ENCODE measurements around the gene COQ7. TPM values are rescaled to one million over a fixed set of nuclear protein-coding genes. Genes with fewer than 3 reads are reported as not detected.

Gene COQ7
- polyA plus RNA-seq (2013, experiment 1 of 2): 14.2 TPM
- 14.4 TPM for polyA plus RNA-seq (2013, experiment 2 of 2)

DNA sequence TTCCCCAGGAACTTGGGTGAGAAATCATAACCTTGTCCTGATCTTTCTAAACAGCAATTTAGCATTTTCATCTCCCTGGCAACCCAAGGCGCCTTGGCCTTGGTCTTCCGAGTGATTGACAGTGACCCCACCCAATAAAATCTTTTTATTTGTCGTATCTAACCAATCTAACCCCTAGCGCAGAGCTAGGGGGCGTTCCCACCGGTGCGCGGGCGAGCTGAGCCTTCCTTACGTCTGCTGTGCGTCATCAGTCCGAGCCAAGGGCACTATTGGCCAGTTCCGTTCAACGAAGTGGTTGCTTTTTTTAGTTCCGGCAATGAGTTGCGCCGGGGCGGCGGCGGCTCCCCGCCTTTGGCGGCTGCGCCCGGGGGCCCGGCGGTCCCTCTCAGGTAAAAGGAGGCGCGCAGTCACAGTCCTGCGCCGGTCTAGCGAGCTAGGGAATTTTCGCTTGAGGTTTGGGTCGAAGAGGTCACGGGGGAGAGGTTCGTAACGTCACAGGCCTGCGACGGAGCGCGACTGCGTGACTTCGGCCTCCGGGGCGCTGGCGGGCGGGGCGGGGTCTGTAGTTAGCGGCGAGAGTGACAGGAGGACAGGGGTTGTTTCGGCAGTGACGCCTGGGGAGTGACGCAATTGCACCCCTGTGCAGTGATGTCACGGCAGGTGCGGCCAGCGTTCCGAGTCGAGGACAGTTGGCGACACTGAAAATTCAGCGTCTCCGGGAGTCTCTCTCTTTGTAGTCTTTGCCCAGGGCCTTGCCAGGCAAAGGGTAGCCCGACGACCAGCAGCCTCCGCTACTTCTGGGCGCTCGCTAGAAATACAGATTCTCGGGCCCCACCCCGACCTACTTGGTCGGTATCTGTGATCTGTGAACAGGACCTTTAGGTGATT is at the start of gene COQ7:
Gene COQ7, plus strand, starts transcription at position 266 of the 888 bp plus-strand sequence. Its CDS starts 51 bp downstream, at position 317.
- Histone ChIP-seq H3K14ac (ENCODE audit: low read length) (no peak within 1 kb of the TSS), H2BK12ac (ENCODE audit: low read length) (no peak within 1 kb of the TSS)
- WGBS, 2 donors (ENCODE audit: extremely low coverage in 2 of 2, insufficient read length in 2 of 2, insufficient replicate concordance in 1 of 2): no CpG with 5 or more reads among the region's 68 CpGs

DNA sequence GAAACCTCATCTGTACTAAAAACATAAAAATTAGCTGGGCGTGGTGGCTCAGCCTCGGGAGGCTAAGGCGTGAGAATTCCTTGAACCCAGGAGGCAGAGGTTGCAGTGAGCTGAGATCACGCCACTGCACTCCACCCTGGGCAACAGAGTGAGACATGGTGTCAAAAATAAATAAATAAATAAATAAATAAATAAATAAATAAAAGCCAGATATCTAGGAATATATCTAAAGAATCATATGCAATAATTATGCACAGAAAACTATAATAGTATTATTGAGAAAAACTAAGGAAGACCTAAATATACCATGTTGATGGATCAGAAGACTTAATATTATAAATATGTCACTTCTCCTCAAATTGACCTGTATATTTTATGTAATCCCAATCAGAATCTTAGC is 46.7 kb upstream of the COQ7 start:
- no peak overlapping the region for H3K23ac ChIP-seq (ENCODE audit: low read depth, low read length, poor library complexity)
- no peaks in the 10 kb centered on the region for H3K27me3 ChIP-seq (ENCODE audit: control insufficient read depth in 3 of 3, insufficient read depth in 3 of 3, low read depth in 1 of 3, low read length in 3 of 3)
- no peak overlapping the region for H4K91ac ChIP-seq (ENCODE audit: low read depth, low read length, poor library complexity)
- no CpG with 5 or more reads among the region's 4 CpGs for WGBS, 2 donors (ENCODE audit: extremely low coverage in 2 of 2, insufficient read length in 2 of 2, insufficient replicate concordance in 1 of 2)
- no peak overlapping the region for H2BK15ac ChIP-seq (ENCODE audit: low read length)
- H3K14ac ChIP-seq (ENCODE audit: low read length): no peak overlapping the region
- H3K4ac ChIP-seq (ENCODE audit: low read length): no peak overlapping the region
- H3K18ac ChIP-seq (ENCODE audit: low read length): no peak overlapping the region
- H3K9me3 ChIP-seq (replicated peaks in 1 of 2; ENCODE audit: control insufficient read depth in 2 of 2, insufficient read depth in 1 of 2, low read depth in 1 of 2, low read length in 2 of 2): peaks cover 3 to 4% of the 10 kb centered on the region in 2 donors
- H4K8ac ChIP-seq (ENCODE audit: low read depth, low read length): no peak overlapping the region
- H2AFZ ChIP-seq (ENCODE audit: low read length): no peak overlapping the region
- no peak overlapping the region for H2BK12ac ChIP-seq (ENCODE audit: low read length)
- H3K36me3 ChIP-seq (replicated peaks in 1 of 2; ENCODE audit: control insufficient read depth in 2 of 2, insufficient read depth in 2 of 2, low read length in 2 of 2): peaks cover 11 to 24% of the 10 kb centered on the region in 2 donors
- no peak for DNase-seq (ENCODE audit: low spot score)
- H2AK5ac ChIP-seq (ENCODE audit: low read depth, low read length): no peak overlapping the region
- no peak overlapping the region for H2BK120ac ChIP-seq (ENCODE audit: low read depth, low read length)
- no peak overlapping the region for H2BK5ac ChIP-seq (ENCODE audit: low read length)
- H3K4me3 ChIP-seq (ENCODE audit: low read length in 2 of 2): no peak overlapping the region
- no peaks in the 10 kb centered on the region for H3K79me1 ChIP-seq (ENCODE audit: low read depth, low read length)
- no peaks in the 10 kb centered on the region for H3K4me1 ChIP-seq (ENCODE audit: control insufficient read depth in 2 of 2, insufficient read depth in 1 of 2, low read depth in 1 of 2, low read length in 2 of 2)
- H3K27ac ChIP-seq (replicated peaks; ENCODE audit: low read length): no peak overlapping the region
- H3K4me2 ChIP-seq (ENCODE audit: insufficient read depth, low read length, poor library complexity, severe bottlenecking): no peak overlapping the region
- no peak overlapping the region for H3K9ac ChIP-seq (ENCODE audit: low read depth, low read length, poor library complexity)

More for the DNA sequence above, at the start of gene COQ7:
- H3K4ac ChIP-seq (ENCODE audit: low read length): no peak within 1 kb of the TSS
- no peak within 1 kb of the TSS for H4K8ac ChIP-seq (ENCODE audit: low read depth, low read length)
- H2AFZ ChIP-seq (ENCODE audit: low read length): peak within 1 kb of the TSS; percentile 99
- H3K4me1 ChIP-seq (ENCODE audit: control insufficient read depth in 2 of 2, insufficient read depth in 1 of 2, low read depth in 1 of 2, low read length in 2 of 2): no peaks in the 10 kb centered on the region
- H3K23ac ChIP-seq (ENCODE audit: low read depth, low read length, poor library complexity): peak within 1 kb of the TSS; percentile 73
- DNase-seq (ENCODE audit: low spot score): peak; percentile 99
- no peaks in the 10 kb centered on the region for H3K27me3 ChIP-seq (ENCODE audit: control insufficient read depth in 3 of 3, insufficient read depth in 3 of 3, low read depth in 1 of 3, low read length in 3 of 3)
- no peak within 1 kb of the TSS for H2AK5ac ChIP-seq (ENCODE audit: low read depth, low read length)
- H3K79me1 ChIP-seq (ENCODE audit: low read depth, low read length): peaks cover 5% of the 10 kb centered on the region
- peak within 1 kb of the TSS; percentile 66 to 94 for H3K4me3 ChIP-seq (ENCODE audit: low read length in 2 of 2)
- H3K9me3 ChIP-seq (replicated peaks in 1 of 2; ENCODE audit: control insufficient read depth in 2 of 2, insufficient read depth in 1 of 2, low read depth in 1 of 2, low read length in 2 of 2): no peaks in the 10 kb centered on the region
- peaks cover 3 to 13% of the 10 kb centered on the region in 2 donors for H3K36me3 ChIP-seq (replicated peaks in 1 of 2; ENCODE audit: control insufficient read depth in 2 of 2, insufficient read depth in 2 of 2, low read length in 2 of 2)
- H3K18ac ChIP-seq (ENCODE audit: low read length): peak within 1 kb of the TSS; percentile 99
- H4K91ac ChIP-seq (ENCODE audit: low read depth, low read length, poor library complexity): no peak within 1 kb of the TSS
- peak within 1 kb of the TSS; percentile 50 for H3K9ac ChIP-seq (ENCODE audit: low read depth, low read length, poor library complexity)
- no peak within 1 kb of the TSS for H2BK120ac ChIP-seq (ENCODE audit: low read depth, low read length)
- H3K27ac ChIP-seq (replicated peaks; ENCODE audit: low read length): peak within 1 kb of the TSS; percentile 77
- H2BK15ac ChIP-seq (ENCODE audit: low read length): peak within 1 kb of the TSS; percentile 64
- peak within 1 kb of the TSS; percentile 98 for H2BK5ac ChIP-seq (ENCODE audit: low read length)
- peak within 1 kb of the TSS; percentile 83 for H3K4me2 ChIP-seq (ENCODE audit: insufficient read depth, low read length, poor library complexity, severe bottlenecking)

DNA sequence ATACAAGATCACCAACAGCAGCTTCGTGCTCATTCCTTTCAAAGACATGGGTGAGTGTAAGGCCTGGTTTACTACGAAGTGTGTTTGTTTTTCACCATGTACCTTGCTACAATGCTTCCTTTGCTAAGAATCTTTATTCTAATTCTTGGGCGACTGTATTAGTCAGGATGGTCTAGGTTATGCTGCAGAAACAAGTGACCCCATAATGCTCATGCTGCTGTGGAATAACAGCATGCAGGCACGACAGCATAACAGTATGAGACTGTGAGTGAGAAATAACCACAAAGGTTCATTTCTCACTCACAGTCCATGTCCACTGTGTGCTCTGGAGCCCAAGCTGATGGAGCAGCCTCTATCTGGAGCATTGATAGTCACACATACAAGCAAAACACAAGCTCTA is 45.7 kb upstream of the COQ7 start:
- H2AK5ac ChIP-seq (ENCODE audit: low read depth, low read length): no peak overlapping the region
- H3K14ac ChIP-seq (ENCODE audit: low read length): no peak overlapping the region
- H3K4me3 ChIP-seq (ENCODE audit: low read length in 2 of 2): no peak overlapping the region
- DNase-seq (ENCODE audit: low spot score): no peak
- no peak overlapping the region for H2AFZ ChIP-seq (ENCODE audit: low read length)
- no peak overlapping the region for H2BK5ac ChIP-seq (ENCODE audit: low read length)
- no peak overlapping the region for H2BK15ac ChIP-seq (ENCODE audit: low read length)
- no peaks in the 10 kb centered on the region for H3K27me3 ChIP-seq (ENCODE audit: control insufficient read depth in 3 of 3, insufficient read depth in 3 of 3, low read depth in 1 of 3, low read length in 3 of 3)
- no peak overlapping the region for H2BK120ac ChIP-seq (ENCODE audit: low read depth, low read length)
- no peaks in the 10 kb centered on the region for H3K4me1 ChIP-seq (ENCODE audit: control insufficient read depth in 2 of 2, insufficient read depth in 1 of 2, low read depth in 1 of 2, low read length in 2 of 2)
- no peak overlapping the region for H4K91ac ChIP-seq (ENCODE audit: low read depth, low read length, poor library complexity)
- H3K27ac ChIP-seq (replicated peaks; ENCODE audit: low read length): no peak overlapping the region
- no peak overlapping the region for H2BK12ac ChIP-seq (ENCODE audit: low read length)
- WGBS, 2 donors (ENCODE audit: extremely low coverage in 2 of 2, insufficient read length in 2 of 2, insufficient replicate concordance in 1 of 2): no CpG with 5 or more reads among the region's 4 CpGs
- no peak overlapping the region for H3K23ac ChIP-seq (ENCODE audit: low read depth, low read length, poor library complexity)
- H3K9ac ChIP-seq (ENCODE audit: low read depth, low read length, poor library complexity): no peak overlapping the region
- H3K18ac ChIP-seq (ENCODE audit: low read length): no peak overlapping the region
- H3K4me2 ChIP-seq (ENCODE audit: insufficient read depth, low read length, poor library complexity, severe bottlenecking): no peak overlapping the region
- no peak overlapping the region for H3K4ac ChIP-seq (ENCODE audit: low read length)
- H4K8ac ChIP-seq (ENCODE audit: low read depth, low read length): no peak overlapping the region
- peaks cover 8 to 24% of the 10 kb centered on the region in 2 donors for H3K36me3 ChIP-seq (replicated peaks in 1 of 2; ENCODE audit: control insufficient read depth in 2 of 2, insufficient read depth in 2 of 2, low read length in 2 of 2)
- H3K79me1 ChIP-seq (ENCODE audit: low read depth, low read length): no peaks in the 10 kb centered on the region
- H3K9me3 ChIP-seq (replicated peaks in 1 of 2; ENCODE audit: control insufficient read depth in 2 of 2, insufficient read depth in 1 of 2, low read depth in 1 of 2, low read length in 2 of 2): peaks cover 3 to 4% of the 10 kb centered on the region in 2 donors

DNA sequence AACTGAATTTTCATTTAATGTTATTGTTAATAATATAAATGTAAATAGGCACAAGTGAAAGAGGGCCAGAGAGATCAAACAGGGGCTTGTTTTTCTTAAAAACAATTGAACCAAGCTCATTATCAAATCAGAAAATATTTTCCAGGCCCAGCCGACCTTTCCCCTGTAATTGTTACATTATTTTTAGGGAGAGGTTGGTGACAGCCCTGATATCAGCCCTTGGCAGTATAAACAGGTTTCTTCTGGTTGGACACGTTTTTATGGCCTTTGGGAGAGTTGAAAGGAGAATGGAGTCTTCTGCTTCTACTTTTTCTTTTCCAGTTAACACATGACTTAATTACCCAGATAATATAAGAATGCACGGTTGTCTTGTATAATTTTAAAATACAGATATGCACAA is 40.0 kb upstream of the COQ7 start:
- Histone ChIP-seq H3K36me3 (replicated peaks in 1 of 2; ENCODE audit: control insufficient read depth in 2 of 2, insufficient read depth in 2 of 2, low read length in 2 of 2) (peaks cover 3 to 13% of the 10 kb centered on the region in 2 donors), H2AFZ (ENCODE audit: low read length) (no peak overlapping the region), H3K18ac (ENCODE audit: low read length) (no peak overlapping the region), H3K27ac (replicated peaks; ENCODE audit: low read length) (no peak overlapping the region), H3K4me1 (ENCODE audit: control insufficient read depth in 2 of 2, insufficient read depth in 1 of 2, low read depth in 1 of 2, low read length in 2 of 2) (no peaks in the 10 kb centered on the region), H3K23ac (ENCODE audit: low read depth, low read length, poor library complexity) (no peak overlapping the region), H3K4me3 (ENCODE audit: low read length in 2 of 2) (no peak overlapping the region), H2AK5ac (ENCODE audit: low read depth, low read length) (no peak overlapping the region), H2BK12ac (ENCODE audit: low read length) (no peak overlapping the region), H3K79me1 (ENCODE audit: low read depth, low read length) (peaks cover 3% of the 10 kb centered on the region), H3K4me2 (ENCODE audit: insufficient read depth, low read length, poor library complexity, severe bottlenecking) (no peak overlapping the region), H2BK120ac (ENCODE audit: low read depth, low read length) (no peak overlapping the region), H3K4ac (ENCODE audit: low read length) (no peak overlapping the region), H4K91ac (ENCODE audit: low read depth, low read length, poor library complexity) (no peak overlapping the region), H2BK15ac (ENCODE audit: low read length) (no peak overlapping the region), H3K9ac (ENCODE audit: low read depth, low read length, poor library complexity) (no peak overlapping the region), H3K9me3 (replicated peaks in 1 of 2; ENCODE audit: control insufficient read depth in 2 of 2, insufficient read depth in 1 of 2, low read depth in 1 of 2, low read length in 2 of 2) (no peaks in the 10 kb centered on the region), H3K27me3 (ENCODE audit: control insufficient read depth in 3 of 3, insufficient read depth in 3 of 3, low read depth in 1 of 3, low read length in 3 of 3) (no peaks in the 10 kb centered on the region), H2BK5ac (ENCODE audit: low read length) (no peak overlapping the region), H3K14ac (ENCODE audit: low read length) (no peak overlapping the region), H4K8ac (ENCODE audit: low read depth, low read length) (no peak overlapping the region)
- WGBS, 2 donors (ENCODE audit: extremely low coverage in 2 of 2, insufficient read length in 2 of 2, insufficient replicate concordance in 1 of 2): no CpG with 5 or more reads among the region's 3 CpGs
- DNase-seq (ENCODE audit: low spot score): no peak
